ENCODE results near the gene OR10G7.

The OR10G7 gene

DNA sequence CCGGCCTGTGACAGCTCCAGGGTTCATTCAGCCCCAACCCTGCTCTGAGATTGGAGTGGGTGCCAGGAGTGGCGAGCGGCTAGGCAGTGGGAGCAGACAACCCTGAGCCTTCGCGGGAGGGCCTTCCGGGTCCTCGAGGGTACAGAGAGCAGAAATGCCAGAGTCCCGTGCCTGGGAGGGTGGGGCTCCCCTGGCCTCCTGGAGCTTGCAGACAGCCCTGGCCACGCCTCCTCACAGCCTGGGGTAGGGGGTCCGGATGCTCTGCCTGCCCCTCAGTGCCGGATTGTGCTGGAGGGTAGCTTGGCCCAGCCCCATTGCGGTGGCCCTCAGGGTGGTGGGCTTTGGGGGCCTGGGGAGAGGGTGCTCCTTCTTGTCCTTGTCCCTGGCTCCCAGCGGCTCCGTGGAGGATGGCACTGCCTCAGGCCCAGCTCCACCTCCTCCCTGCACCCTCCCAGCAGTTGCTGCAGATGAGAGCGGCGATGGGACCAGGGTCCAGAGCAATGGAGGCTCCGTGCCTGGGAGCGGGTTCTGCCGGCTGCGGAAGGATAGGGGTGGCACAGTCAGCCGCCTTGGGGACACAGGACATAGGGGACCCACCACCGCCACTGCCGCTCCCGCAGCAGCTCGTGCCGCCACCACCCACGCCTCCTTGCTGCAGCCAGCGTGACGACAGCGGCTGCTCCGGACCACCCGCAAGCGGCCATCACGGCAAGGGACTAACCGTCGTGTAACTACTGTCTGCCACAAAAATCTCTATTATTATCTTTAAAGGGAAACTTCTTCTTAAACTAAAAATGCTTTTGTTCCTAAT lies 34.9 kb upstream of the OR10G7 start:
- no peak for TF ChIP-seq TAF1 (IDR thresholded peaks at IDR 0.05; ENCODE audit: borderline replicate concordance, insufficient read depth, low read length)
- TF ChIP-seq, protein P1, sequence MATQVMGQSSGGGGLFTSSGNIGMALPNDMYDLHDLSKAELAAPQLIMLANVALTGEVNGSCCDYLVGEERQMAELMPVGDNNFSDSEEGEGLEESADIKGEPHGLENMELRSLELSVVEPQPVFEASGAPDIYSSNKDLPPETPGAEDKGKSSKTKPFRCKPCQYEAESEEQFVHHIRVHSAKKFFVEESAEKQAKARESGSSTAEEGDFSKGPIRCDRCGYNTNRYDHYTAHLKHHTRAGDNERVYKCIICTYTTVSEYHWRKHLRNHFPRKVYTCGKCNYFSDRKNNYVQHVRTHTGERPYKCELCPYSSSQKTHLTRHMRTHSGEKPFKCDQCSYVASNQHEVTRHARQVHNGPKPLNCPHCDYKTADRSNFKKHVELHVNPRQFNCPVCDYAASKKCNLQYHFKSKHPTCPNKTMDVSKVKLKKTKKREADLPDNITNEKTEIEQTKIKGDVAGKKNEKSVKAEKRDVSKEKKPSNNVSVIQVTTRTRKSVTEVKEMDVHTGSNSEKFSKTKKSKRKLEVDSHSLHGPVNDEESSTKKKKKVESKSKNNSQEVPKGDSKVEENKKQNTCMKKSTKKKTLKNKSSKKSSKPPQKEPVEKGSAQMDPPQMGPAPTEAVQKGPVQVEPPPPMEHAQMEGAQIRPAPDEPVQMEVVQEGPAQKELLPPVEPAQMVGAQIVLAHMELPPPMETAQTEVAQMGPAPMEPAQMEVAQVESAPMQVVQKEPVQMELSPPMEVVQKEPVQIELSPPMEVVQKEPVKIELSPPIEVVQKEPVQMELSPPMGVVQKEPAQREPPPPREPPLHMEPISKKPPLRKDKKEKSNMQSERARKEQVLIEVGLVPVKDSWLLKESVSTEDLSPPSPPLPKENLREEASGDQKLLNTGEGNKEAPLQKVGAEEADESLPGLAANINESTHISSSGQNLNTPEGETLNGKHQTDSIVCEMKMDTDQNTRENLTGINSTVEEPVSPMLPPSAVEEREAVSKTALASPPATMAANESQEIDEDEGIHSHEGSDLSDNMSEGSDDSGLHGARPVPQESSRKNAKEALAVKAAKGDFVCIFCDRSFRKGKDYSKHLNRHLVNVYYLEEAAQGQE (IDR thresholded peaks at IDR 0.05; ENCODE audit: insufficient read depth in 1 of 2, low read depth in 2 of 2, low read length in 2 of 2): no peak
- no peak for TF ChIP-seq FOXP2 (optimal IDR thresholded peaks at IDR 0.05; ENCODE audit: borderline replicate concordance, extremely low read depth, extremely low read length, insufficient read depth)
- TF ChIP-seq SIN3A (IDR thresholded peaks at IDR 0.05; ENCODE audit: borderline replicate concordance, insufficient read depth, low read length): no peak
- TF ChIP-seq POLR2AphosphoS5 (IDR thresholded peaks at IDR 0.05; ENCODE audit: low read depth, low read length): no peak

DNA sequence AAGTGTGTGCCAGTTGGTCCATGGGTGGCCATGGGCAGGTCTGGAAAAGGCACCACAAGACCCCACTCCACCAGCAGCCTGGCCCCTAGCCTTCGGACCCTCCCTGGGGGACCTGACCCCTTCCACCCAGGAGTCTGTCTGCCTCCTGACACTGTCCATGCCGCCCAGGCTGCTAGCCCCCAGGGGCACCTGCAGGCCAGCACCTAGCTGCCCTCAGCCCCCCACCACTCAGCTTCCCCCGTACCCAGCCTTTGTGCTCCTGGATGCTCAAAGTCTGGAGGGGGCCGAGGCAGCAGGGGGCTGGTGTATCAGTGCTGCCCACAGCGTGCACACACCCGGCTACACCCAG lies 34.3 kb upstream of the OR10G7 start:
- no peak for TF ChIP-seq POLR2AphosphoS5 (IDR thresholded peaks at IDR 0.05; ENCODE audit: low read depth, low read length)
- TF ChIP-seq, protein P1 (IDR thresholded peaks at IDR 0.05; ENCODE audit: insufficient read depth in 1 of 2, low read depth in 2 of 2, low read length in 2 of 2): no peak
- TF ChIP-seq FOXP2 (optimal IDR thresholded peaks at IDR 0.05; ENCODE audit: borderline replicate concordance, extremely low read depth, extremely low read length, insufficient read depth): no peak
- no peak for TF ChIP-seq SIN3A (IDR thresholded peaks at IDR 0.05; ENCODE audit: borderline replicate concordance, insufficient read depth, low read length)
- TF ChIP-seq TAF1 (IDR thresholded peaks at IDR 0.05; ENCODE audit: borderline replicate concordance, insufficient read depth, low read length): no peak

DNA sequence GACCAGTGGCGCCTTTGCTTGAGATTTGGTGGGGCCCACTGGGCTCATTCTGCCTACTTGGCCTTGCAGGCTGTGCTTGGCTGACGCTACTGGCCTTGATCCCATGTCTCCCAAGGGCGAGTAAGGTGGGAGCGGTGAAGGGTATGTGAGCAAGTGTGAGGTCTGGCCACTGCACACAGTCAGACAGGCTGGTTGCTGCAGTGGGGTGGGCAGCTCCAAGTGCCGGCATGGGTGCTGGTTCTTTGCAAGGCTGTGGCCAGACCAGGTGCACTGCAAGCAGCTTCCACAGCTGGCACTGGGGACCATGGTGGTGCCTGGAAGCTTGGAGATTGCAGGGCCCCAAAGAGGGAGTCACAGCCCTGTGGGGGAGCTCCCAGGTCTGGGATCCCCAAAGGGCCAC lies 33.4 kb upstream of the OR10G7 start:
- TF ChIP-seq TAF1 (IDR thresholded peaks at IDR 0.05; ENCODE audit: borderline replicate concordance, insufficient read depth, low read length): no peak
- TF ChIP-seq, protein P1 (IDR thresholded peaks at IDR 0.05; ENCODE audit: insufficient read depth in 1 of 2, low read depth in 2 of 2, low read length in 2 of 2): no peak
- no peak for TF ChIP-seq SIN3A (IDR thresholded peaks at IDR 0.05; ENCODE audit: borderline replicate concordance, insufficient read depth, low read length)
- TF ChIP-seq POLR2AphosphoS5 (IDR thresholded peaks at IDR 0.05; ENCODE audit: low read depth, low read length): no peak
- no peak for TF ChIP-seq FOXP2 (optimal IDR thresholded peaks at IDR 0.05; ENCODE audit: borderline replicate concordance, extremely low read depth, extremely low read length, insufficient read depth)

DNA sequence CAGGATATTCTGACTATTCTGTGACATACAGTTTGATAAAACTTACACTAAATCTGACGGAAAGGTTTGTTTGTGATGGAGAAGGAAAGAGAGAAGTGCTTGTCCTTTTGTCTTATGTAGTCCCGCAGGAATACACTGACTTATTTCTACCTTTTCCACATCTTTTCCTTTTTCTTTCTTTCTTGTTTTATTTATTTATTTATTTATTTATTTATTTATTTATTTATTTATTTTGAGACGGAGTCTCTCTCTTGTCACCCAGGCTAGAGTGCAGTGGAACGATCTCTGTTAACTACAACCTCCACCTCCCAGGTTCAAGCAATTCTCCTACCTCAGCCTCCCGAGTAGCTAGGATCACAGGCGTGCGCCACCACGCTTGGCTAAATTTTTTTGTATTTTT lies 31.0 kb upstream of the OR10G7 start:
- no peak for TF ChIP-seq TAF1 (IDR thresholded peaks at IDR 0.05; ENCODE audit: borderline replicate concordance, insufficient read depth, low read length)
- no peak for TF ChIP-seq FOXP2 (optimal IDR thresholded peaks at IDR 0.05; ENCODE audit: borderline replicate concordance, extremely low read depth, extremely low read length, insufficient read depth)
- no peak for TF ChIP-seq SIN3A (IDR thresholded peaks at IDR 0.05; ENCODE audit: borderline replicate concordance, insufficient read depth, low read length)
- no peak for TF ChIP-seq POLR2AphosphoS5 (IDR thresholded peaks at IDR 0.05; ENCODE audit: low read depth, low read length)
- TF ChIP-seq, protein P1 (IDR thresholded peaks at IDR 0.05; ENCODE audit: insufficient read depth in 1 of 2, low read depth in 2 of 2, low read length in 2 of 2): no peak
